OCI-LY7 (cell line): ENCODE results near the gene PDSS2. TPM values are rescaled to one million over a fixed set of nuclear protein-coding genes. Genes with fewer than 3 reads are reported as not detected.

ENCODE experiments used
- BruUV-seq: library from RNA; stranded (reverse); fragments of 400-500 nt; replicated peaks from 2 replicates; lab custom pipeline; 2021; lab: Mats Ljungman, UMichigan
- CTCF ChIA-PET: fragments of 300-600 bp; sonication (Branson Sonifier 250); formaldehyde crosslinking; loops from one replicate; lab custom pipeline; 2022; ENCODE audit warnings: antibody characterized with exemption; ENCODE audit not compliant: unreplicated experiment; lab: Charles Lee
- POLR2A ChIA-PET: fragments of 300-600 bp; sonication (Branson Sonifier 250); formaldehyde crosslinking; loops from one replicate; lab custom pipeline; 2022; ENCODE audit warnings: antibody characterized with exemption; lab: Charles Lee
- DNase-seq: peaks from one replicate; pipeline ENCODE4 v3.0.0-alpha.2; 2015; ENCODE audit warnings: low spot score
- H2AFZ ChIP-seq: fragments of 200-600 bp; sonication (generic), shearing (Covaris generic); 2 replicates; pipeline ENCODE4 v1.6.1; 2014; ENCODE audit warnings: mild to moderate bottlenecking, antibody characterized with exemption, low read length, moderate library complexity
- H3K27ac ChIP-seq: fragments of 200-600 bp; sonication (generic); 2 replicates; pipeline ENCODE4 v1.5.1; 2014; ENCODE audit warnings: mixed run types, low read depth, mild to moderate bottlenecking, moderate library complexity, low read length, inconsistent platforms; ENCODE audit not compliant: poor library complexity, severe bottlenecking
- H3K36me3 ChIP-seq: fragments of 200-600 bp; sonication (generic); 2 replicates; pipeline ENCODE4 v1.6.1; 2014; ENCODE audit warnings: mild to moderate bottlenecking, antibody characterized with exemption, low read length, moderate library complexity, mixed read lengths; ENCODE audit not compliant: insufficient read depth
- H3K4me1 ChIP-seq: fragments of 200-600 bp; sonication (generic); 2 replicates; pipeline ENCODE4 v1.5.1; 2014; ENCODE audit warnings: mild to moderate bottlenecking, low read length; ENCODE audit not compliant: insufficient read depth, poor library complexity, severe bottlenecking
- H3K4me2 ChIP-seq: fragments of 200-600 bp; sonication (generic); 2 replicates; pipeline ENCODE4 v1.6.1; 2014; ENCODE audit warnings: mild to moderate bottlenecking, low read length
- H3K4me3 ChIP-seq: fragments of 200-600 bp; sonication (generic); 2 replicates; pipeline ENCODE4 v1.5.1; 2014; ENCODE audit warnings: mild to moderate bottlenecking, low read depth, low read length; ENCODE audit not compliant: poor library complexity, severe bottlenecking
- H3K79me2 ChIP-seq: fragments of 200-600 bp; sonication (generic); 2 replicates; pipeline ENCODE4 v1.6.1; 2016; ENCODE audit warnings: low read depth, mild to moderate bottlenecking, low read length, moderate library complexity, mixed read lengths; ENCODE audit not compliant: insufficient read depth
- H3K9me2 ChIP-seq: fragments of 200-600 bp; sonication (generic); 2 replicates; pipeline ENCODE4 v1.6.1; 2016; ENCODE audit warnings: mild to moderate bottlenecking, low read length, mixed read lengths; ENCODE audit not compliant: insufficient read depth
- H3K9me3 ChIP-seq: fragments of 200-600 bp; sonication (generic); 2 replicates; pipeline ENCODE4 v1.6.1; 2014; ENCODE audit warnings: mild to moderate bottlenecking, mixed run types, low read length, mixed read lengths
- H4K20me1 ChIP-seq: fragments of 200-600 bp; sonication (generic); 2 replicates; pipeline ENCODE4 v1.6.1; 2014; ENCODE audit warnings: mild to moderate bottlenecking, antibody characterized with exemption, low read length, moderate library complexity, mixed read lengths; ENCODE audit not compliant: insufficient read depth
- CTCF ChIP-seq: fragments of 200-600 bp; sonication (generic); conservative IDR thresholded peaks from 2 replicates; pipeline ENCODE4 v1.5.1; 2014; ENCODE audit warnings: mild to moderate bottlenecking, antibody characterized with exemption, low read length, moderate library complexity, mixed read lengths
- EZH2phosphoT487 ChIP-seq: fragments of 200-600 bp; sonication (generic); IDR thresholded peaks from 2 replicates; pipeline ENCODE4 v1.6.1; 2018; ENCODE audit warnings: low read depth, borderline replicate concordance, mild to moderate bottlenecking, mixed run types, antibody characterized with exemption, low read length, moderate library complexity, mixed read lengths
- intact Hi-C: fragments of 100-400 bp; cut with micrococcal nuclease; formaldehyde crosslinking; loops from one replicate; pipeline ENCODE4 v1.10.0; 2022; ENCODE audit not compliant: unreplicated experiment
- total RNA-seq, 2 experiments: library from RNA; depleted of rRNA in 1 of 2; stranded (reverse); fragments of >200 nt in 1 of 2; shearing (Covaris generic) in 1 of 2; gene quantifications; 2 replicates each; pipeline ENCODE4 v1.2.3, GENCODE V29; 2014 to 2022

The PDSS2 gene
- total RNA-seq, 2 experiments from 2014 or later: 14.7 to 24.9 TPM

- no peak for DNase-seq
- H2AFZ ChIP-seq: no peak overlapping the region
- CTCF ChIA-PET: no interaction called here
- intact Hi-C loops: no loop called here
- no peak overlapping the region for H3K27ac ChIP-seq
- H3K9me3 ChIP-seq: peaks cover 25% of the 10 kb centered on the region
- H3K4me1 ChIP-seq: no peaks in the 10 kb centered on the region
- TF ChIP-seq EZH2phosphoT487 (no peak), CTCF (no peak)
- H3K79me2 ChIP-seq: peaks cover 18% of the 10 kb centered on the region
- H3K36me3 ChIP-seq: peaks cover 20% of the 10 kb centered on the region
- no peak overlapping the region for H3K4me2 ChIP-seq
- POLR2A ChIA-PET: interaction anchor here (0.5 to 1.6 kb wide), 6 partner anchors 11 to 303 kb away, joined by 3 to 7 read pairs (median 3); partner anchors contain the start of gene PDSS2
- H4K20me1 ChIP-seq: no peaks in the 10 kb centered on the region
- no peak overlapping the region for H3K4me3 ChIP-seq
- BruUV-seq: no TSS peak
- no peaks in the 10 kb centered on the region for H3K9me2 ChIP-seq
These were observed 35.8 kb downstream of the PDSS2 start for GRCh38 chr6:107423474-107423990.

- Histone ChIP-seq H2AFZ (no peak overlapping the region), H3K36me3 (peaks cover 7% of the 10 kb centered on the region; the same call in 1 of the 2 replicates), H4K20me1 (no peaks in the 10 kb centered on the region), H3K27ac (no peak overlapping the region), H3K4me1 (no peaks in the 10 kb centered on the region), H3K79me2 (peaks cover 15% of the 10 kb centered on the region), H3K4me3 (no peak overlapping the region), H3K9me2 (no peaks in the 10 kb centered on the region), H3K9me3 (peaks cover 10% of the 10 kb centered on the region), H3K4me2 (no peak overlapping the region)
- no peak for DNase-seq
- POLR2A ChIA-PET: interaction anchor here (0.6 to 1.5 kb wide), 8 partner anchors 9 to 1880 kb away, joined by 3 to 5 read pairs (median 4); no protein-coding TSS in a partner anchor
- TF ChIP-seq CTCF (no peak), EZH2phosphoT487 (no peak)
- intact Hi-C loops: no loop called here
- no TSS peak for BruUV-seq
- CTCF ChIA-PET: no interaction called here
These were observed 37.6 kb downstream of the PDSS2 start for GRCh38 chr6:107421696-107422256.

GRCh38 chr6:107419733-107420132, 39.6 kb downstream of the PDSS2 start:
- POLR2A ChIA-PET: no interaction called here

More at GRCh38 chr6:107419733-107420132, 39.6 kb downstream of the PDSS2 start:
- Histone ChIP-seq H3K4me3 (no peak overlapping the region), H3K27ac (no peak overlapping the region), H3K4me2 (no peak overlapping the region), H4K20me1 (no peaks in the 10 kb centered on the region), H3K79me2 (peaks cover 19% of the 10 kb centered on the region), H3K36me3 (no peaks in the 10 kb centered on the region; the same call in 1 of the 2 replicates), H3K9me2 (no peaks in the 10 kb centered on the region), H3K9me3 (no peaks in the 10 kb centered on the region), H3K4me1 (no peaks in the 10 kb centered on the region), H2AFZ (no peak overlapping the region)
- CTCF ChIA-PET: no interaction called here
- TF ChIP-seq EZH2phosphoT487: no peak
- no peak for TF ChIP-seq CTCF
- intact Hi-C loops: no loop called here
- DNase-seq: no peak
- BruUV-seq: no TSS peak
